ENCODE measurements around the gene CCDC3. TPM values are rescaled to one million over a fixed set of nuclear protein-coding genes. Genes with fewer than 3 reads are reported as not detected.
"Not testable (repeated sequence)": the region's sequence is repeated elsewhere in the genome, so short reads cannot be mapped to it uniquely, and the experiment has no call there.

Gene CCDC3
- total RNA-seq, 1 experiment from 2014 or later = 0.10 TPM

DNA sequence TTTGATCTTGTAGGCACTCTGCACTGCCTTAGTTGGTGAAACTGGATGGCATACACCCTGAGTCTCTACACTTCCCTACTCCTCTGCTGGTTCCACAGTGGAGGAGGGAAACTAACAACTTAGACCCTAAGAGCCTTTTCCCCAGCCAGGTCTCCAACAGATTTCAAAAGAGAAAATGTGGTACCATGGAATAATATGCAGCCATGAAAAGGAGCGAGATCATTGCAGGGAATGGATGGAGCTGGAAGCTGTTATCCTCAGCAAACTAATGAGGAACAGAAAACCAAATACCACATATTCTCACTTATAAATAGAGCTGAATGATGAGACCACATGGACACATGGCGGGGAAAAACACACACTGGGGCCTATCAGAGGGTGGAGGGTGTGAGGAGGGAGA is 36.3 kb upstream of the CCDC3 start:
- H3K9me3 ChIP-seq (ENCODE audit: control insufficient read depth, insufficient read depth, low read depth, low read length) = no peaks in the 10 kb centered on the region
- CTCF ChIA-PET = no interaction called here
- intact Hi-C loops (cut with micrococcal nuclease; ENCODE audit: unreplicated experiment) = no loop called here
- TF ChIP-seq TCF7L2 (IDR thresholded peaks at IDR 0.05; ENCODE audit: low read depth, low read length) = no peak
- no peak for TF ChIP-seq SIN3A (IDR thresholded peaks at IDR 0.05; ENCODE audit: borderline replicate concordance, insufficient read depth, low read depth, low read length)
- TF ChIP-seq, protein P1, sequence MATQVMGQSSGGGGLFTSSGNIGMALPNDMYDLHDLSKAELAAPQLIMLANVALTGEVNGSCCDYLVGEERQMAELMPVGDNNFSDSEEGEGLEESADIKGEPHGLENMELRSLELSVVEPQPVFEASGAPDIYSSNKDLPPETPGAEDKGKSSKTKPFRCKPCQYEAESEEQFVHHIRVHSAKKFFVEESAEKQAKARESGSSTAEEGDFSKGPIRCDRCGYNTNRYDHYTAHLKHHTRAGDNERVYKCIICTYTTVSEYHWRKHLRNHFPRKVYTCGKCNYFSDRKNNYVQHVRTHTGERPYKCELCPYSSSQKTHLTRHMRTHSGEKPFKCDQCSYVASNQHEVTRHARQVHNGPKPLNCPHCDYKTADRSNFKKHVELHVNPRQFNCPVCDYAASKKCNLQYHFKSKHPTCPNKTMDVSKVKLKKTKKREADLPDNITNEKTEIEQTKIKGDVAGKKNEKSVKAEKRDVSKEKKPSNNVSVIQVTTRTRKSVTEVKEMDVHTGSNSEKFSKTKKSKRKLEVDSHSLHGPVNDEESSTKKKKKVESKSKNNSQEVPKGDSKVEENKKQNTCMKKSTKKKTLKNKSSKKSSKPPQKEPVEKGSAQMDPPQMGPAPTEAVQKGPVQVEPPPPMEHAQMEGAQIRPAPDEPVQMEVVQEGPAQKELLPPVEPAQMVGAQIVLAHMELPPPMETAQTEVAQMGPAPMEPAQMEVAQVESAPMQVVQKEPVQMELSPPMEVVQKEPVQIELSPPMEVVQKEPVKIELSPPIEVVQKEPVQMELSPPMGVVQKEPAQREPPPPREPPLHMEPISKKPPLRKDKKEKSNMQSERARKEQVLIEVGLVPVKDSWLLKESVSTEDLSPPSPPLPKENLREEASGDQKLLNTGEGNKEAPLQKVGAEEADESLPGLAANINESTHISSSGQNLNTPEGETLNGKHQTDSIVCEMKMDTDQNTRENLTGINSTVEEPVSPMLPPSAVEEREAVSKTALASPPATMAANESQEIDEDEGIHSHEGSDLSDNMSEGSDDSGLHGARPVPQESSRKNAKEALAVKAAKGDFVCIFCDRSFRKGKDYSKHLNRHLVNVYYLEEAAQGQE (IDR thresholded peaks at IDR 0.05; ENCODE audit: insufficient read depth in 1 of 2, low read depth in 2 of 2, low read length in 1 of 2) = no peak
- TF ChIP-seq POLR2AphosphoS5 (IDR thresholded peaks at IDR 0.05; ENCODE audit: low read depth, low read length) = no peak
- TF ChIP-seq, protein P2, sequence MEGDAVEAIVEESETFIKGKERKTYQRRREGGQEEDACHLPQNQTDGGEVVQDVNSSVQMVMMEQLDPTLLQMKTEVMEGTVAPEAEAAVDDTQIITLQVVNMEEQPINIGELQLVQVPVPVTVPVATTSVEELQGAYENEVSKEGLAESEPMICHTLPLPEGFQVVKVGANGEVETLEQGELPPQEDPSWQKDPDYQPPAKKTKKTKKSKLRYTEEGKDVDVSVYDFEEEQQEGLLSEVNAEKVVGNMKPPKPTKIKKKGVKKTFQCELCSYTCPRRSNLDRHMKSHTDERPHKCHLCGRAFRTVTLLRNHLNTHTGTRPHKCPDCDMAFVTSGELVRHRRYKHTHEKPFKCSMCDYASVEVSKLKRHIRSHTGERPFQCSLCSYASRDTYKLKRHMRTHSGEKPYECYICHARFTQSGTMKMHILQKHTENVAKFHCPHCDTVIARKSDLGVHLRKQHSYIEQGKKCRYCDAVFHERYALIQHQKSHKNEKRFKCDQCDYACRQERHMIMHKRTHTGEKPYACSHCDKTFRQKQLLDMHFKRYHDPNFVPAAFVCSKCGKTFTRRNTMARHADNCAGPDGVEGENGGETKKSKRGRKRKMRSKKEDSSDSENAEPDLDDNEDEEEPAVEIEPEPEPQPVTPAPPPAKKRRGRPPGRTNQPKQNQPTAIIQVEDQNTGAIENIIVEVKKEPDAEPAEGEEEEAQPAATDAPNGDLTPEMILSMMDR (IDR thresholded peaks at IDR 0.05) = no peak
- H3K27me3 ChIP-seq (ENCODE audit: control insufficient read depth, insufficient read depth, low read length) = no peaks in the 10 kb centered on the region
- H3K4me3 ChIP-seq (ENCODE audit: low read depth in 2 of 2, low read length in 2 of 2) = no peak overlapping the region
- no peak overlapping the region for H3K27ac ChIP-seq (ENCODE audit: low read length)
- ATAC-seq (no peak), DNase-seq (ENCODE audit: low read depth, low spot score) (no peak)
- H3K36me3 ChIP-seq (ENCODE audit: control insufficient read depth, insufficient read depth, low read length) = no peaks in the 10 kb centered on the region
- H3K4me1 ChIP-seq (ENCODE audit: control insufficient read depth, insufficient read depth, low read length) = no peaks in the 10 kb centered on the region
- in situ Hi-C loops (cut with HindIII; ENCODE audit: low pct_unique_long_range_greater_than_20kb, low sequenced_read_pairs) = no loop called here
- no TSS peak for BruUV-seq (replicated peaks)
- POLR2A ChIA-PET = no interaction called here

GRCh38 chr10:13036841-13037240 is 35.3 kb upstream of the CCDC3 start:
- in situ Hi-C loops (cut with HindIII; ENCODE audit: low pct_unique_long_range_greater_than_20kb, low sequenced_read_pairs) (no loop called here), intact Hi-C loops (cut with micrococcal nuclease; ENCODE audit: unreplicated experiment) (no loop called here)
- H3K9me3 ChIP-seq (ENCODE audit: control insufficient read depth, insufficient read depth, low read depth, low read length) = no peaks in the 10 kb centered on the region
- CTCF ChIA-PET = no interaction called here
- no peaks in the 10 kb centered on the region for H3K36me3 ChIP-seq (ENCODE audit: control insufficient read depth, insufficient read depth, low read length)
- H3K27ac ChIP-seq (ENCODE audit: low read length) = no peak overlapping the region
- no peaks in the 10 kb centered on the region for H3K27me3 ChIP-seq (ENCODE audit: control insufficient read depth, insufficient read depth, low read length)
- H3K4me1 ChIP-seq (ENCODE audit: control insufficient read depth, insufficient read depth, low read length) = no peaks in the 10 kb centered on the region
- no peak for DNase-seq (ENCODE audit: low read depth, low spot score)
- TF ChIP-seq POLR2AphosphoS5 (IDR thresholded peaks at IDR 0.05; ENCODE audit: low read depth, low read length) (no peak), SIN3A (IDR thresholded peaks at IDR 0.05; ENCODE audit: borderline replicate concordance, insufficient read depth, low read depth, low read length) (no peak), TCF7L2 (IDR thresholded peaks at IDR 0.05; ENCODE audit: low read depth, low read length) (no peak)
- TF ChIP-seq, protein P2 (IDR thresholded peaks at IDR 0.05) = no peak
- TF ChIP-seq, protein P1 (IDR thresholded peaks at IDR 0.05; ENCODE audit: insufficient read depth in 1 of 2, low read depth in 2 of 2, low read length in 1 of 2) = no peak
- POLR2A ChIA-PET = interaction anchor here (0.6 kb wide), 1 partner anchor 16 kb away, joined by 3 read pairs; no protein-coding TSS in a partner anchor
- BruUV-seq (replicated peaks) = no TSS peak
- no peak overlapping the region for H3K4me3 ChIP-seq (ENCODE audit: low read depth in 2 of 2, low read length in 2 of 2)
- ATAC-seq = no peak

DNA sequence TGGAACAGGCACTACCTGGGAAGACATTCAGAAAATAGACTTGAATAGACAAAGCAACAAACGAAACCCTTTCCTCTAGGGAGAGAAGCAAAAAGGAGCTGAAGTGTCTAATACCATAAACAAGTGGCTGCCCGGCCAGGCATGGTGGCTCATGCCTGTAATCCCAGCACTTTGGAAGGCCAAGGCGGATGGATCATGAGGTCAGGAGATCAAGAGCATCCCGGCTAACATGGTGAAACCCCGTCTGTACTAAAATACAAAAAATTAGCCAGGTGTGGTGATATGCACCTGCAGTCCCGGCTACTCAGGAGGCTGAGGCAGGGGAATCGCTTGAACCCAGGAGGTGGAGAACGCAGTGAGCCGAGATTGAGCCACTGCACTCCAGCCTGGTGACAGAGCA is 34.2 kb upstream of the CCDC3 start:
- DNase-seq (ENCODE audit: low read depth, low spot score); H3K4me3 ChIP-seq (ENCODE audit: low read depth in 2 of 2, low read length in 2 of 2); H3K27me3 ChIP-seq (ENCODE audit: control insufficient read depth, insufficient read depth, low read length); POLR2A ChIA-PET; CTCF ChIA-PET; intact Hi-C loops (cut with micrococcal nuclease; ENCODE audit: unreplicated experiment); H3K4me1 ChIP-seq (ENCODE audit: control insufficient read depth, insufficient read depth, low read length); in situ Hi-C loops (cut with HindIII; ENCODE audit: low pct_unique_long_range_greater_than_20kb, low sequenced_read_pairs); H3K27ac ChIP-seq (ENCODE audit: low read length); H3K36me3 ChIP-seq (ENCODE audit: control insufficient read depth, insufficient read depth, low read length); H3K9me3 ChIP-seq (ENCODE audit: control insufficient read depth, insufficient read depth, low read depth, low read length); BruUV-seq (replicated peaks); ATAC-seq: not testable (repeated sequence)

Measured in Panc1 (cell line).